Skeletal muscle satellite cell (primary cell): Measurements from ENCODE around the gene WNT3A.
"Not testable (repeated sequence)": the region's sequence is repeated elsewhere in the genome, so short reads cannot be mapped to it uniquely, and the experiment has no call there.

ENCODE experiments used
- H3K27me3 ChIP-seq: 2 replicates; pipeline ENCODE4 v1.7.0; 2013; ENCODE audit warnings: low read length; ENCODE audit not compliant: control insufficient read depth, insufficient read depth
- H3K36me3 ChIP-seq: 2 replicates; pipeline ENCODE4 v1.7.0; 2013; ENCODE audit warnings: mild to moderate bottlenecking, control low read depth, low read length; ENCODE audit not compliant: insufficient read depth
- H3K4me1 ChIP-seq: 2 replicates; pipeline ENCODE4 v1.7.0; 2013; ENCODE audit warnings: low read length; ENCODE audit not compliant: control insufficient read depth, insufficient read depth
- H3K4me2 ChIP-seq: 2 replicates; pipeline ENCODE4 v1.7.0; 2013; ENCODE audit warnings: mild to moderate bottlenecking, low read length
- H3K4me3 ChIP-seq: 2 replicates; pipeline ENCODE4 v1.7.0; 2013; ENCODE audit warnings: low read length
- H3K9ac ChIP-seq: 2 replicates; pipeline ENCODE4 v1.7.0; 2013; ENCODE audit warnings: mild to moderate bottlenecking, low read depth, low read length, moderate library complexity
- H3K9me3 ChIP-seq: replicated peaks from 2 replicates; pipeline ENCODE4 v1.7.0; 2013; ENCODE audit warnings: mild to moderate bottlenecking, control low read depth, low read length

WNT3A gene

GRCh38 chr1:227973724-227974288 lies 33.0 kb upstream of the WNT3A start:
- not testable (repeated sequence) for H3K4me2 ChIP-seq

GRCh38 chr1:227975583-227976283 lies 31.1 kb upstream of the WNT3A start:
- H3K9ac ChIP-seq, H3K27me3 ChIP-seq, H3K4me1 ChIP-seq: not testable (repeated sequence)

More at GRCh38 chr1:227973724-227974288, 33.0 kb upstream of the WNT3A start:
- H3K9me3 ChIP-seq, H3K9ac ChIP-seq, H3K36me3 ChIP-seq, H3K4me1 ChIP-seq, H3K4me3 ChIP-seq, H3K27me3 ChIP-seq: not testable (repeated sequence)

GRCh38 chr1:227987181-227987580 lies 19.6 kb upstream of the WNT3A start:
- Histone ChIP-seq H3K36me3 (no peaks in the 10 kb centered on the region), H3K4me3 (no peak overlapping the region), H3K27me3 (peaks cover 14% of the 10 kb centered on the region), H3K4me2 (no peak overlapping the region), H3K9me3 (no peaks in the 10 kb centered on the region), H3K4me1 (no peaks in the 10 kb centered on the region), H3K9ac (no peak overlapping the region)

More at GRCh38 chr1:227975583-227976283, 31.1 kb upstream of the WNT3A start:
- not testable (repeated sequence) for H3K4me3 ChIP-seq, H3K4me2 ChIP-seq, H3K36me3 ChIP-seq, H3K9me3 ChIP-seq

GRCh38 chr1:227994632-227995300 lies 12.0 kb upstream of the WNT3A start:
- no peak overlapping the region for H3K4me3 ChIP-seq
- no peak overlapping the region for H3K4me2 ChIP-seq
- H3K4me1 ChIP-seq, result no peaks in the 10 kb centered on the region
- no peak overlapping the region for H3K9ac ChIP-seq
- H3K36me3 ChIP-seq, result no peaks in the 10 kb centered on the region
- no peaks in the 10 kb centered on the region for H3K9me3 ChIP-seq
- no peaks in the 10 kb centered on the region for H3K27me3 ChIP-seq

GRCh38 chr1:227996187-227996950 lies 10.4 kb upstream of the WNT3A start:
- H3K9me3 ChIP-seq, result no peaks in the 10 kb centered on the region
- no peak overlapping the region for H3K4me2 ChIP-seq
- H3K4me3 ChIP-seq, result no peak overlapping the region
- H3K27me3 ChIP-seq, result peaks cover 7% of the 10 kb centered on the region
- H3K9ac ChIP-seq, result no peak overlapping the region
- no peaks in the 10 kb centered on the region for H3K36me3 ChIP-seq
- H3K4me1 ChIP-seq, result no peaks in the 10 kb centered on the region

GRCh38 chr1:227998374-227999055 lies 8.3 kb upstream of the WNT3A start:
- Histone ChIP-seq H3K4me1 (no peaks in the 10 kb centered on the region), H3K27me3 (peaks cover 24% of the 10 kb centered on the region), H3K4me2 (no peak overlapping the region), H3K9me3 (no peaks in the 10 kb centered on the region), H3K4me3 (no peak overlapping the region), H3K9ac (no peak overlapping the region), H3K36me3 (no peaks in the 10 kb centered on the region)

- no peaks in the 10 kb centered on the region for H3K9me3 ChIP-seq
- H3K4me1 ChIP-seq, result no peaks in the 10 kb centered on the region
- H3K36me3 ChIP-seq, result no peaks in the 10 kb centered on the region
- no peak overlapping the region for H3K9ac ChIP-seq
- no peak overlapping the region for H3K4me2 ChIP-seq
- H3K27me3 ChIP-seq, result peaks cover 32% of the 10 kb centered on the region
- no peak overlapping the region for H3K4me3 ChIP-seq
These were observed 7.5 kb upstream of the WNT3A start for GRCh38 chr1:227999056-227999930.

GRCh38 chr1:228000416-228000815 lies 6.4 kb upstream of the WNT3A start:
- Histone ChIP-seq H3K36me3 (no peaks in the 10 kb centered on the region), H3K27me3 (peaks cover 44% of the 10 kb centered on the region), H3K4me1 (no peaks in the 10 kb centered on the region)

DNA sequence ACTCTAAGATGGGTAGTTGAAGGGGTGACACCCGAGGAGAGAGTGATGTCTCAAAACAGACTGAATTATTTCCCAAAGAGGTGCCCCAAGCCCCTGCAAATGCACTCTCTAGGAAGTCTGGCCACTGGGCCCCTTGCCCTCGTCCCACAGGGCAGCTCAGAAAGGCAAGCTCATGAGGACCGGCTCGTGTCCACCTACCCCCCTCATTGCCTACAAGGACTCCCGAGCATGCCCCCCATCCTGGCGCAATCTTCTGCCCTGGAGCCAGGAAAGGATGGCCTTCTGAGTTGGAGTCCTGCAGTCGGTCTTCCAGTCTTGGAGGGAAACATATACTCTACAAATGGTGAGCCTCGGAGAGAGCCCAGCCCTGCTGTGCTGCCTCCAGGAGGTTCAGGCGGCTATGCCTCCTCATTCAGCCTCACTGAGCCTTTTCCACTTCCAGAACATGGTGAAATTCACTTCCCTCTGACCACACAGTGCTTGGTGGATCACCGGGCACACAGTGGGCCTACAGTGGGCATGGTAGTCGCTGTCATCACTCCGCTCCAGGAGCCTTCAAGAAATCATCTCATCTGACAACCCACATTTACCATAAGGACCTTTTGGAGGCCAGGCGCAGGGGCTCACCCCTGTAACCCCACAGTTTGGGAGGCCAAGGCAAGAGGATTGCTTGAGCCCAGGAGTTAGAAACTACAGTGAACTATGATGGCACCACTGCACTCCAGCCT lies 5.8 kb upstream of the WNT3A start:
- H3K27me3 ChIP-seq, result peaks cover 49% of the 10 kb centered on the region
- H3K4me3 ChIP-seq, result no peak overlapping the region
- H3K36me3 ChIP-seq, result no peaks in the 10 kb centered on the region
- no peaks in the 10 kb centered on the region for H3K9me3 ChIP-seq
- H3K9ac ChIP-seq, result no peak overlapping the region
- no peak overlapping the region for H3K4me2 ChIP-seq
- H3K4me1 ChIP-seq, result no peaks in the 10 kb centered on the region

More at GRCh38 chr1:228000416-228000815, 6.4 kb upstream of the WNT3A start:
- Histone ChIP-seq H3K9me3 (no peaks in the 10 kb centered on the region), H3K4me2 (no peak overlapping the region), H3K9ac (no peak overlapping the region), H3K4me3 (no peak overlapping the region)
